Activated T-helper 1 cell treated with anti-CD3 and anti-CD28 coated beads, Interleukin-12 subunit alpha, Interleukin-12 subunit beta, Interleukin-2, Interleukin-4 antibody, amounts not matched to agents 30 ng/mL and 10 ng/mL and 1 ng/mL, durations not matched to agents 14 hours and 24 hours and 36 hours (primary cell): Measurements from ENCODE around the gene CEP135. TPM values are rescaled to one million over a fixed set of nuclear protein-coding genes. Genes with fewer than 3 reads are reported as not detected.
"Not testable (repeated sequence)": the region's sequence is repeated elsewhere in the genome, so short reads cannot be mapped to it uniquely, and the experiment has no call there.

Experiments used
- DNase-seq: peaks from one replicate; pipeline ENCODE4 v3.0.0; 2021; ENCODE audit warnings: low spot score
- H3K27ac Mint-ChIP-seq: one replicate; pipeline ENCODE4 v1.8.0; 2021; ENCODE audit warnings: mild to moderate bottlenecking, mixed read lengths
- H3K27me3 Mint-ChIP-seq: one replicate; pipeline ENCODE4 v1.8.0; 2022; ENCODE audit warnings: mild to moderate bottlenecking, moderate library complexity, mixed read lengths; ENCODE audit not compliant: insufficient read depth
- H3K36me3 Mint-ChIP-seq: one replicate; pipeline ENCODE4 v1.8.0; 2021; ENCODE audit warnings: low read depth, mixed read lengths
- H3K4me1 Mint-ChIP-seq: one replicate; pipeline ENCODE4 v1.8.0; 2021; ENCODE audit warnings: low read depth, mixed read lengths
- H3K4me3 Mint-ChIP-seq: one replicate; pipeline ENCODE4 v1.8.0; 2021; ENCODE audit warnings: mild to moderate bottlenecking, moderate library complexity, mixed read lengths
- H3K9me3 Mint-ChIP-seq: one replicate; pipeline ENCODE4 v1.8.0; 2021; ENCODE audit warnings: mixed read lengths
- intact Hi-C: fragments of 100-400 bp; cut with micrococcal nuclease; formaldehyde crosslinking; loops from one replicate; pipeline ENCODE4 v1.15.1; 2024
- total RNA-seq: library from RNA; stranded (reverse); gene quantifications from 2 replicates; pipeline ENCODE4 v1.2.3, GENCODE V29; 2022

Gene CEP135
- total RNA-seq, 1 donor from 2014 or later, result 19.3 TPM

DNA sequence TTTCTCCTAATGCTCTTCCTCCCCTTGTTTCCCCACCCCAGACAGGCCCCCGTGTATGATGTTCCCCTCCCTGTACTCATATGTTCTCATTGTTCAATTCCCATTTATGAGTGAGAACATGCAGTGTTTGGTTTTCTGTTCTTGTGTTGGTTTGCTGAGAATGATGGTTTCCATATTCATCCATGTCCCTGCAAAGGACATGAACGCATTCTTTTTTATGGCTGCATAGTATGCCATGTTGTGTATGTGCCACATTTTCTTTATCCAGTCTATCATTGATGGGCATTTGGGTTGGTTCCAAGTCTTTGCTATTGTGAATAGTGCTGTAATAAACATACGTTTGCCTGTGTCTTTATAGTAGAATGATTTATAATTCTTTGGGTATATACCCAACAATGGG, 124.0 kb downstream of the CEP135 start:
- H3K27ac Mint-ChIP-seq, H3K4me3 Mint-ChIP-seq, H3K27me3 Mint-ChIP-seq, intact Hi-C loops, H3K9me3 Mint-ChIP-seq, DNase-seq, H3K4me1 Mint-ChIP-seq, H3K36me3 Mint-ChIP-seq: not testable (repeated sequence)

DNA sequence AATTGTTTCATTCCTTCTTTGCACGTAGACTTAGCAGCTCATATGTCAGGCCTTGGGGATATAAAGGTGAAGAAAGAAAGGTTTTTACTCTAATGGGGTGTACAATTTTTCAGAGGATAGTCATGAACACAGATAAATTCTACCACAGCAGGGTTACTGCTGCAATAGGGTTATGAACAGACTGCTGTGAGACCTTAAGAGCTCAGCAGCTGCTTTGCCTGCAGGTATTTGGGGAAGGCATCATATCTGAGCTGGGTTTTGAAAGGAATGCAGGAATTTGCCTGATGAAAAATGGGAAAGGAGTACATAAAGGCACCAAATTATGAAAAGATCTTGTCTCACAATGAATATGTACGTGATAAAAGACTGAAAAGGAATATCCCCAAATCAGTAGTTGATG, 128.9 kb downstream of the CEP135 start:
- DNase-seq, result no peak
- no peaks in the 10 kb centered on the region for H3K36me3 Mint-ChIP-seq
- H3K9me3 Mint-ChIP-seq, result no peaks in the 10 kb centered on the region
- no peaks in the 10 kb centered on the region for H3K27me3 Mint-ChIP-seq
- H3K27ac Mint-ChIP-seq, result no peak overlapping the region
- H3K4me3 Mint-ChIP-seq, result no peak overlapping the region
- intact Hi-C loops, result no loop called here
- no peaks in the 10 kb centered on the region for H3K4me1 Mint-ChIP-seq

DNA sequence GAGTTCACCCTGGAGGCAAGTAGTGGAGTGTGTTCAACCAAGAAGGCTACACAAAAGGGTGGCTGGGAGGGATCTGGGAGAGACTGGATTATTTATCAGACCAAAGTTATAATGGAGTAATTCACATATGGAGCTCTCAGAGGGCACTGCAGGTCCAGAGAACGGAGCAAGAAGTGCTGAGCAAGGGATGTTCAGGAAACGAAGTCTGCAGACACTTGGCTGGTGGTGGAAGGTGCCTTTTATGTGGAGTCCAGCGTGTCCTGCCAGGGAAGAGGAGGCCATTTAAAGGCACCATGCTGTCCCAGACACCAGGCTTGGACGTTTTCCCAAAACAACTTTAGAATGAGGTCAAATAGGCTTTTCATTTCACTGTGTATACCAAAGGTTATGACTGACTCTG, 130.1 kb downstream of the CEP135 start:
- Mint-ChIP-seq H3K36me3 (no peaks in the 10 kb centered on the region), H3K27me3 (no peaks in the 10 kb centered on the region), H3K27ac (no peak overlapping the region), H3K4me1 (no peaks in the 10 kb centered on the region), H3K4me3 (no peak overlapping the region), H3K9me3 (no peaks in the 10 kb centered on the region)
- DNase-seq, result no peak
- intact Hi-C loops, result no loop called here

DNA sequence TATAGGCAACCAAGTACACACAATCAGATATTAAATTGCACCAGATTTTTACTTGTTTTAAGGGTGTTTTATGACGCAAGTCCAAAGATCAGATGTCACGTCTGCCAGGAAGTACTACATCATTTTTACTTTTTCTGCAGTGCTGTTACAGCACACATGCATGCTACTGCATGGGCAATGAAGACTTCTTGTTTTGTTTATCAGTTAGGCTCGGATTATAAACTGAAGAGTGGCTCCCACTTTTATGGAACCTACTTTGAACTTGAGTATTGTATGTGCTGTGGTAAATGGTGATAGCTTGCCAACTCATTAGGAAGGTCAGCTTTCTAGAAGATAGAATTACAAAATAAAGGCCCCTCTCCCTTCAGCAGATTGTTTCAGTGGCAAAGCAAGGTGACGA, 131.6 kb downstream of the CEP135 start:
- Mint-ChIP-seq H3K4me1 (no peaks in the 10 kb centered on the region), H3K27ac (no peak overlapping the region), H3K27me3 (peaks cover 5% of the 10 kb centered on the region), H3K36me3 (no peaks in the 10 kb centered on the region), H3K4me3 (no peak overlapping the region), H3K9me3 (no peaks in the 10 kb centered on the region)
- DNase-seq, result no peak
- intact Hi-C loops, result no loop called here

DNA sequence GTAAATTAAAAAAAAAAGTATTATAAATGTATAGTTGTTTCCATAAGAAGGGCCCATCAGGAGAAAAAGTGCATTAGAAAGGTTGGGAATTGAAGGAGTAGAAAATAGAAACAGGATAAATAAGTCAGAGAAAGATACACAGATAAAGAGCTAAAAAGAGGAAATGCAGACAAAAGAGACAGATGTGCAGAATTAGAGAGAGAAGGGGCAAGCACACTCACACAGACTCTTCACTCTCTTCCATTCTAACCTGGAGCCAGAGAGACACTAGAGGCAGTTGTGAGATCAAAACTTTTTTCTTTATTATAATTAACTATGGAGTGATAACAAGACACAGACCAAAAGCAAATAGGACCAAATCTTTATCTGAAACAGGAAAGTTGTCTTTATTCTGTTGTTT, 134.1 kb downstream of the CEP135 start:
- H3K4me3 Mint-ChIP-seq, result no peak overlapping the region
- H3K27me3 Mint-ChIP-seq, result peaks cover 5% of the 10 kb centered on the region
- no peaks in the 10 kb centered on the region for H3K36me3 Mint-ChIP-seq
- DNase-seq, result no peak
- H3K27ac Mint-ChIP-seq, result no peak overlapping the region
- no peaks in the 10 kb centered on the region for H3K4me1 Mint-ChIP-seq
- intact Hi-C loops, result no loop called here
- H3K9me3 Mint-ChIP-seq, result no peaks in the 10 kb centered on the region

Other genes starting within 250 kb of the CEP135 start
- not detected in 2 replicates for gene EXOC1L, start 129.2 kb upstream of the CEP135 start, total RNA-seq
- gene EXOC1, start 95.3 kb upstream of the CEP135 start, total RNA-seq, result 18.3 and 18.8 TPM in 2 replicates